ENCODE data around the gene CBR4. TPM values are rescaled to one million over a fixed set of nuclear protein-coding genes. Genes with fewer than 3 reads are reported as not detected.
"Not testable (repeated sequence)": the region's sequence is repeated elsewhere in the genome, so short reads cannot be mapped to it uniquely, and the experiment has no call there.

Gene CBR4
- total and polyA plus RNA-seq, 2 experiments from 2014 or later, result 22.4 to 28.3 TPM

GRCh38 chr4:169037506-169037905, 27.5 kb upstream of the CBR4 start:
- DNase-seq (ENCODE audit: low read depth in 1 of 2, low spot score in 1 of 2), result no peak
- Histone ChIP-seq H3K4me3 (no peak overlapping the region), H3K4me1 (ENCODE audit: low read depth) (no peaks in the 10 kb centered on the region), H3K36me3 (no peaks in the 10 kb centered on the region), H3K27me3 (no peaks in the 10 kb centered on the region), H3K9me3 (ENCODE audit: low read depth) (no peaks in the 10 kb centered on the region), H3K27ac (no peak overlapping the region)
- no peak for TF ChIP-seq CTCF (IDR thresholded peaks at IDR 0.05; ENCODE audit: low read depth, low read length)

GRCh38 chr4:169035871-169036620, 26.0 kb upstream of the CBR4 start:
- H3K27ac ChIP-seq; H3K27me3 ChIP-seq; H3K4me1 ChIP-seq (ENCODE audit: low read depth); H3K4me3 ChIP-seq; H3K36me3 ChIP-seq; DNase-seq (ENCODE audit: low read depth in 1 of 2, low spot score in 1 of 2); H3K9me3 ChIP-seq (ENCODE audit: low read depth): not testable (repeated sequence)

GRCh38 chr4:169033660-169034059, 23.6 kb upstream of the CBR4 start:
- DNase-seq (ENCODE audit: low read depth in 1 of 2, low spot score in 1 of 2), result peak in 1 of 2 donors; percentile 12
- no peaks in the 10 kb centered on the region for H3K4me1 ChIP-seq (ENCODE audit: low read depth)
- H3K27ac ChIP-seq, result no peak overlapping the region
- no peaks in the 10 kb centered on the region for H3K27me3 ChIP-seq
- TF ChIP-seq CTCF (IDR thresholded peaks at IDR 0.05; ENCODE audit: low read depth, low read length), result no peak
- H3K36me3 ChIP-seq, result no peaks in the 10 kb centered on the region
- no peaks in the 10 kb centered on the region for H3K9me3 ChIP-seq (ENCODE audit: low read depth)
- H3K4me3 ChIP-seq, result no peak overlapping the region

DNA sequence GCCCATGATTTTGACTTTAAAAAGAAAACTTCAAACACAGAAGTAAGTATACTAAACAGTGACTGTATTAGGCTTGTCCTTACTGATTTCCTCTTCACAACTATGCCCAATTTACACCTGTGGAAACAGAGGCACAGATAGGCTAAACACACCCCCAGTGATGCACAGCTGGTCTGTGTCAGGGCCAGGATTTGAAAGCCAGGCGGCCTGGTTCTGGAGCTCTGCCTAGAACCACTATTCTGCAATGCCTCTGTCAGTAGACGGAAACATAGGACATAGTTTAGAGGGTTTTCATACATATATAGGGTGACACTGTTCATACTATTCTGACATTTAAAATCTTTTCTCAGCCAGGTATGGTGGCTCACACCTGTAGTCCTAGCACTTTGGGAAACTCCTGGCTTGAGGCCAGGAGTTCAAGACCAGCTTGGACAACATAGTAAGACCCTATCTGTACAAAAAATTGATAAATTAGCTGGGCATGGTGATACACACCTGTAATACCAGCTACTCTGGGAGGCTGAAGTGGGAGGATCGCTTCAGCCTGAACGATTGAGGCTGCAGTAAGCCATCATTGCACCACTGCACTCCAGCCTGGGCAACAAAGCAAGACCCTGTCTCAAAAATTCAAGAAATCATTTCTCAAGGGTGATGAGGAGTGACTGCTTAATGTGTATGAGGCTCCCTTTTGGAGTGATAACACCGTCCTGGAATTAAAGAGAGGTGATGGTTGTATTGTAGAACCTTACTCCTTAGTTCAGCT, 23.0 kb upstream of the CBR4 start:
- H3K36me3 ChIP-seq, result no peaks in the 10 kb centered on the region
- no peak overlapping the region for H3K27ac ChIP-seq
- no peaks in the 10 kb centered on the region for H3K4me1 ChIP-seq (ENCODE audit: low read depth)
- no peaks in the 10 kb centered on the region for H3K9me3 ChIP-seq (ENCODE audit: low read depth)
- H3K27me3 ChIP-seq, result no peaks in the 10 kb centered on the region
- H3K4me3 ChIP-seq, result no peak overlapping the region
- peak in 1 of 2 donors; percentile 52 for DNase-seq (ENCODE audit: low read depth in 1 of 2, low spot score in 1 of 2)
- no peak for TF ChIP-seq CTCF (IDR thresholded peaks at IDR 0.05; ENCODE audit: low read depth, low read length)

DNA sequence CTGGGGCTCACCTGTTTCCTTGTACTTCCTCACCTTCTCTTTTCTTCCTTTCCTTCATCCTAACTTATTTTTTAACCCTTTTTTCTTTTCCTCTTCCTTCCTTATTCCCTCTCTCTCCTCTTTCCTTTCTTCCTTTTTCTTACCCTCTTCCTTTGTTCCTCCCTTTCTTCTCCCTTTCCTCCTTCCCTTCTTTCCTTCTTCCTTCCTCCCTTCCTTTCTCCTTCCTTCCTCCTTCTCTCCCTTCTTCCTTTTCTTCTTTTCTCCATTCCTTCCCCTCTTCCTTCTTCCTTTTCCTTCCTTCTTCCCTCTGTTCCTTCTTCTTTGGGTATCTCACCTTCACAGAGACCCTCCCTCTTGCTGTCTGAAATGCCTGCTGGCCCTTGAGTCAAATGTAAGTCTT, 22.1 kb upstream of the CBR4 start:
- Histone ChIP-seq H3K4me3 (no peak overlapping the region), H3K9me3 (ENCODE audit: low read depth) (no peaks in the 10 kb centered on the region), H3K27ac (no peak overlapping the region), H3K36me3 (no peaks in the 10 kb centered on the region), H3K4me1 (ENCODE audit: low read depth) (no peaks in the 10 kb centered on the region), H3K27me3 (no peaks in the 10 kb centered on the region)
- TF ChIP-seq CTCF (IDR thresholded peaks at IDR 0.05; ENCODE audit: low read depth, low read length), result no peak
- no peak for DNase-seq (ENCODE audit: low read depth in 1 of 2, low spot score in 1 of 2)

GRCh38 chr4:169031392-169031791, 21.3 kb upstream of the CBR4 start:
- Histone ChIP-seq H3K4me3 (no peak overlapping the region), H3K27me3 (no peaks in the 10 kb centered on the region), H3K4me1 (ENCODE audit: low read depth) (no peaks in the 10 kb centered on the region), H3K9me3 (ENCODE audit: low read depth) (no peaks in the 10 kb centered on the region), H3K27ac (no peak overlapping the region), H3K36me3 (no peaks in the 10 kb centered on the region)
- DNase-seq (ENCODE audit: low read depth in 1 of 2, low spot score in 1 of 2), result no peak
- TF ChIP-seq CTCF (IDR thresholded peaks at IDR 0.05; ENCODE audit: low read depth, low read length), result no peak

Data from cardiac muscle cell (in vitro differentiated cells and primary cell).